ENCODE results near the gene KANK4.

Gene KANK4

GRCh38 chr1:62188111-62188510 is 131.1 kb downstream of the KANK4 start:
- DNase-seq (ENCODE audit: extremely low read depth, low read depth): no peak

DNA sequence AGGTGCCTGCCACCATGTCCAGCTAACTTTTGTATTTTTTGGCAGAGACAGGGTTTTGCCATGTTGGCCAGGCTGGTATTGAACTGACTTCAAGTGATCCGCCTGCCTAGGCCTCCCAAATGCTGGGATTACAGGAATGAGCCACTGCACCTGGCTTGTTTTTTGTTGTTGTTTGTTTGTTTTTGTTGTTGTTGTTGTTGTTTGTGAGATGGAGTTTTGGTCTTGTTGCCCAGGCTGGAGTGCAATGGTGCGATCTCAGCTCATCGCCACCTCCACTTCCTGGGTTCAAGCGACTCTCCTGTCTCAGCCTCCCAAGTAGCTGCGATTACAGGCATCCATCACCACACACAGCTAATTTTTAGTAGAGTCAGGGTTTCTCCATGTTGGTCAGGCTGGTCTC is 131.7 kb downstream of the KANK4 start:
- no peak for TF ChIP-seq CTCF (IDR thresholded peaks at IDR 0.05; ENCODE audit: low read depth, low read length)

More at GRCh38 chr1:62188111-62188510, 131.1 kb downstream of the KANK4 start:
- no peak for TF ChIP-seq CTCF (IDR thresholded peaks at IDR 0.05; ENCODE audit: low read depth, low read length)

More for the DNA sequence above, 131.7 kb downstream of the KANK4 start:
- DNase-seq (ENCODE audit: extremely low read depth, low read depth): no peak
